Lower leg skin (tissue), 3 donors: Measurements from ENCODE around the gene IRF2BP1.

ENCODE experiments used
- POLR2A ChIP-seq, 2 donors: fragments of 450-650 bp; IDR thresholded peaks; one replicate each; pipeline ENCODE4 v1.6.1; 2016 to 2017; ENCODE audit warnings: antibody characterized with exemption in 2 of 2, mild to moderate bottlenecking in 1 of 2, moderate library complexity in 1 of 2
- TF ChIP-seq, protein P1 (sequence below), 3 donors: fragments of 450-650 bp; IDR thresholded peaks; one replicate each; pipeline ENCODE4 v1.5.1; 2016; ENCODE audit warnings: antibody characterized with exemption in 3 of 3, mild to moderate bottlenecking in 3 of 3, moderate library complexity in 2 of 3

DNA sequence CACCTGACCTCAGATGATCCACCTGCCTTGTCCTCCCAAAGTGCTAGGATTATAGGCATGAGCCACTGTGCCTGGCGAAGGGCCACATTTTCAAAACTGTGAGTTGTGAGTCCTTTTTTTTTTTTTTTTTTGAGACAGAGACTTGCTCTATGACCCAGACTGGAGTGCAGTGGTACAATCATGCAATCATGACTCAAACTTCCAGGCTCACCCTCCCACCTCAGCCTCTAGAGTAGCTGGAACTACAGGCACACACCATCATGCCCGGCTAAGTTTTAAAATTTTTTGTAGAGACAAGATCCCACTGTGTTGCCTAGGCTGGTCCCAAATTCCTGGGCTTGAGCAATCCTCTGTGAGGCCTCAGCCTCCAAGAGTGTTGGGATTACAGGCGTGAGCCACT, 20.3 kb upstream of the IRF2BP1 start:
- TF ChIP-seq, protein P1, sequence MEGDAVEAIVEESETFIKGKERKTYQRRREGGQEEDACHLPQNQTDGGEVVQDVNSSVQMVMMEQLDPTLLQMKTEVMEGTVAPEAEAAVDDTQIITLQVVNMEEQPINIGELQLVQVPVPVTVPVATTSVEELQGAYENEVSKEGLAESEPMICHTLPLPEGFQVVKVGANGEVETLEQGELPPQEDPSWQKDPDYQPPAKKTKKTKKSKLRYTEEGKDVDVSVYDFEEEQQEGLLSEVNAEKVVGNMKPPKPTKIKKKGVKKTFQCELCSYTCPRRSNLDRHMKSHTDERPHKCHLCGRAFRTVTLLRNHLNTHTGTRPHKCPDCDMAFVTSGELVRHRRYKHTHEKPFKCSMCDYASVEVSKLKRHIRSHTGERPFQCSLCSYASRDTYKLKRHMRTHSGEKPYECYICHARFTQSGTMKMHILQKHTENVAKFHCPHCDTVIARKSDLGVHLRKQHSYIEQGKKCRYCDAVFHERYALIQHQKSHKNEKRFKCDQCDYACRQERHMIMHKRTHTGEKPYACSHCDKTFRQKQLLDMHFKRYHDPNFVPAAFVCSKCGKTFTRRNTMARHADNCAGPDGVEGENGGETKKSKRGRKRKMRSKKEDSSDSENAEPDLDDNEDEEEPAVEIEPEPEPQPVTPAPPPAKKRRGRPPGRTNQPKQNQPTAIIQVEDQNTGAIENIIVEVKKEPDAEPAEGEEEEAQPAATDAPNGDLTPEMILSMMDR (IDR thresholded peaks at IDR 0.05) = no peak
- TF ChIP-seq POLR2A (IDR thresholded peaks at IDR 0.05) = no peak
